ENCODE data around the gene RNF213.

Gene RNF213

DNA sequence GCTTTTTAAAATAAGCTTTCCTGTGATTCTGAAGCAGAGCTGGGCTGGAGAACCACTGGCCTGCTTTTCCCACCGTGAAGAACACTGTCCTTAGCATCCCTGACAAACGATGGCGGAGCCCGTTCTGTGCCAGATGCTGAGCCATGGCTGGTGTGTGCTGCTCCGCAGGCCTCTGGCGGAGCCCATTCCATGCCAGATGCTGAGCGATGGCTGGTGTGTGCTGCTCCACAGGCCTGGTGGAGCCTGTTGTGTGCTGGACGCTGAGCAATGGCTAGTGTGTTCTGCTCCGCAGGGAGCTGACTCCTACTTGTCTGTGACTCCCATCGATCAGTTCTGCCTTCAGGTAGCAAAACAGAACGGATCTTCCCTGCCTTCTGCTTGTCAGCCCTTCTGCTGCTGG lies 158.6 kb downstream of the RNF213 start:
- DNase-seq (ENCODE audit: low read depth), result no peak

DNA sequence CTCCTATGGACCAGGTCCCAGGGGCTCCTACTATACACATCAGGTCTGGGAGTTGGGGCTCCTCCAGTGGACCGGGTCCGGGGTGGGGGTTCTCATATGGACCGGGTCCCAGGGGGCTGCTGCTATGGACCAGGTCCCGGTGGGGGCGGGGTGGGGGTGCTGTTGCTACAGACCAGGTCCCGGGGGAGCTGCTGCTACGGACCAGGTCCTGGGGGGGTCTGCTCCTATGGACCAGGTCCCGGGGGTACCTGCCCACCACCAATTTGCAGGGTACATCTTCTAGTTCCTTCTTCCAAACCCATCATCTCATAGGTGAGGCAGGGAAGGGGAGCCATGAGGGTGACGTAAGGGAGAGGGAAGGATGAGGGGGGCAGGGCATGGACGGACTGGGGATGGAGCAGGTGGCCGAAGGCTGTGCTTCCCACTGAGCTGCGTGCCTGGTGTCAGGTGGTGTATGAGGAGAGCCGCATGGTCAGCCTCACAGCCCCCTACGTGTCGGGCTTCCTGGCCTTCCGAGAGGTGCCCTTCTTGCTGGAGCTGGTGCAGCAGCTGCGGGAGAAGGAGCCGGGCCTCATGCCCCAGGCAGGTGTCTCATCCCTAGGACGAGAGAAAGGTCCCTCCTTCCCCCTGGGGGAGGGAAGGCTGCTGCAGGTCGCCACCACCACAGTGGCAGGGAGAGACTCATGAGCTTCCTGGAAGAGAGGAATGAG lies 160.9 kb downstream of the RNF213 start:
- DNase-seq (ENCODE audit: low read depth), result no peak

DNA sequence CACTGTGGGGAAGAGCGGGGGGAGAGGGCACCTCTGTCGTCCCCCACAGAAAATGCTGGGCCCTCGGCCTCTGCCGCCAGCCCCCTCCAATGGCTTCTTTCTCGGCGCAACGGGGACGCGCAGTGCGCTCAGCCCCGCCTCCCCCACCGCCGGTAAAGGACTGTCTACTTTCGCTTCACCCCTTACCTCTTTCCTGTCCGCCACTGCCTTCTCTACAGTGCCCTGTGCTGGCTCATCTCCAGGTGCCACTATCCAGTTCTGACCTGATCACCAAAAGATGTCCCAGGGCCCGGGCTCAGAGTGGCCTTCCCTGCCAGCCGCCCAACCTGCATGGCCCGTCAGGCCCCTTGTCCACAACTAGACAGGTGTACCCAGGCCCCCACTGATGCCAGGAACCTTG lies 161.6 kb downstream of the RNF213 start:
- DNase-seq (ENCODE audit: low read depth), result no peak

GRCh38 chr17:80422981-80423380 lies 162.3 kb downstream of the RNF213 start:
- no peak for DNase-seq (ENCODE audit: low read depth)

- no peak for DNase-seq (ENCODE audit: low read depth)
Measured at GRCh38 chr17:80423536-80424225, 163.0 kb downstream of the RNF213 start.

GRCh38 chr17:80424261-80424660 lies 163.6 kb downstream of the RNF213 start:
- no peak for DNase-seq (ENCODE audit: low read depth)

GRCh38 chr17:80424878-80425765 lies 164.5 kb downstream of the RNF213 start:
- DNase-seq (ENCODE audit: low read depth), result no peak

- DNase-seq (ENCODE audit: low read depth), result no peak
Measured at GRCh38 chr17:80425835-80426426, 165.3 kb downstream of the RNF213 start.

DNA sequence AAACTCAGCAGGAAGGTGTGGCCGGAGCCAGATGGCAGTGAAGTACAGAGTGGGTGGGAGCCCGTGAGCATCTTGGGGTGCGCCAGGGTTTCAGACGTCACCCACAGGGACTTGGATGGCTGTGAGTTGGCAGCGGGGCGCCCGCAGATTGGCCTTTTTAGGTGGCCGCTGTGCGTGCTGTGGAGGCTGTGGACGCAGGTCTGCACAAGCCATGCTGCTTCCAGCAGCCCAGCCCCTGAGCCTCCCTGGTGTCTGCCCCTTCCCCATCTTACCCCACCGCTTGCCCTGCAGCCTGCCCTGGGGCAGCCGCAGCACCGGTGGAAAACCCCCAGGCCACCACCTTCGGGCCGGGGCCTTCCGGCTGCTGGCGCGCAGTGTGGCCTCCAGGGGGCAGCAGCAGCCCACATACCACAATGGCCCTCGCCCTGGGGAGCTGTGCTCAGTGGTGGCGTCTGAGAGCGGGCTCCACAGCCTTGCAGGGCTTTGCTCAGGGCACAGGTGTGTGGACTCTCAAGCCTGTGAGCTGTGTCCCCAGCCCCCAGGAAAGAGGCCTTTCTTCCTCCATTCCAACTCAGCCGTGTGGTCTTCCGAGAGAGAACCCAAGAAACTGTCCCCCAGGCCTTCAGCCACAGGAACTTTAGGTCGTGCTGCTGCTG lies 166.1 kb downstream of the RNF213 start:
- peak; percentile 80 for DNase-seq (ENCODE audit: low read depth)

GRCh38 chr17:80427366-80428282 lies 167.0 kb downstream of the RNF213 start:
- no peak for DNase-seq (ENCODE audit: low read depth)

DNA sequence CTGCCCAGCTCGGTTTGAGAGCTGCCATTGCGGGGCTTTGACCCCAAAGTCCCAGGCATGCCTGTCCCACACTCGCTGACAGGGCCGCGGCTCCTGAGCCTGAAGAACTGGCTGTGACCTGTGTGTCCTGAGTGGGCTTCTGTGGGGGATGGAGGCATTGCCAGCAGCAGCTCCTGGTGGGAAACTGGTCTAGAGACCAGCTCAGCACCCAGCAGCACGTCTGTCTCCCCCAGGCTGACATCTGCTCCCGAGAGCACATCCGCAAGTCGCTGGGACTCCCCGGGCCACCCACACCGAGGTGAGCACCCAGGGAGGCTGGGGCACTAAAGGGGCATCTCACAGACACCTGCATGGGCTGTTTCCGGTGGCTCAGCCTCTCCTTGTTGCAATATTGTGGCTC lies 167.7 kb downstream of the RNF213 start:
- no peak for DNase-seq (ENCODE audit: low read depth)

DNA sequence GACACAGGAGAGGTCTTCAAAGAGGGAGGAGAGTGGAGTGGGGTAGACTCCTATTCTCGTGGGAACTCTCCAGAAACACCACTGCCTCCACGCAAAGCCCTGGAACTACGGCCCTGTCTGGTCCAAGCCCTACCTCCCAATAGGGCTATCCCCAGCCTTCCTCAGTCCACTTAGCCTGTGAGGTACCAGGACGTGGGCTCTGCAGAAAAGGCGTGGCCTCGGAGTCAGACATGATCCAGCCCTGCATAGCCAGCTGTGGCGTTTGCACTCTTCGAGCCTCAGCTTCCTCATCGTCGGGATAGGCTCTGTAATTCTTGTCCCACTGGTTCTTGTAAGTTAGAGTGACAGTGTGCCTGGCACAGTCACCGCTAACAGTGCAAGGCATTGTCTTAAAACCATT lies 168.1 kb downstream of the RNF213 start:
- no peak for DNase-seq (ENCODE audit: low read depth)

GRCh38 chr17:80429356-80430275 lies 169.0 kb downstream of the RNF213 start:
- no peak for DNase-seq (ENCODE audit: low read depth)

- DNase-seq (ENCODE audit: low read depth), result no peak
Measured at GRCh38 chr17:80430446-80431245, 170.0 kb downstream of the RNF213 start.

DNA sequence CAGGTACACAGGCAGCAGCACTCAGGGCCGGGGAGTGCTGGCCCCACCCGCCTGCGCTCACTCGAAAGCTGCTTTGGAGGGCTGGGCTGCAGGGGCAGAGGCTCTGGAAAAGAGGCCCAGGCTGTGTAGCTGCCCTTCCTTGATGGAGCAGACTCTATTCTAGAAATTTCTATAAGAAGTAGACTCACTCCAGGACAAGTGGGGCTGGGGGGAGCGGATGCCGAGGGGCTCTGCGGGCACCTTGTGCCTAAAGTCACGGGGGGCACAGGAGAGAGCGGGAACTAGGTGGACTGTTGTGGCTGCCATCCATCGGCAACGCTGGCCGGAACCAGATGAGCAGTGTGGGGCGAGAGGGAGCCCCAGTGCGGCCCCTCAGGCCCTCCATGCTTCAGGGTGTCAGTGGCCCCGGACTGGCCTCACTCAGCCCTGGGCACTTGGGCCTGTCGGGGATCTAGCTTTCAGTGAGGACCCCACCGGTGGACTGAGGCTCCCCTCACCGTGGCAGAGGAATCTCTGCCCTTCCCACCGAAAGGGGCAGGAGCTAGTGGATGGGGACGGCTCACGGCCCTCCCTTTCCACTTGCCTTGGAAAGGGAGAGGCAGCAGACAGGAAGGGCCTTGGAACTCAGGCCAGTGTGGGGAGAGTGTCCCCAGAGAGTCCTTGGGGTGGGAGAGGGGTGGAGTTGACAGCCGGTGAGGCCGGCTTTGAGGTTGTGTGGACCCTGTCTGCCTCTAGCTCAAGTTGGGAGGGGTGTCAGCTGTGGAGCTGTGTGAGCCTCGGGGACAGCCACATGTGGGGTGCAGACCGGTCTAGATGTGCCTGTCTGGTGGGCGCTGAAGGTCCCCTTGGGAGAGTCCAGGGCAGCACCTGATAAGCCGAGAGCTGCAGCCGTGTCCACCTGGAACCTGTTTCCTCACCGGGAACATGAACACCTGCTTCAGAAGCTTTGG lies 170.9 kb downstream of the RNF213 start:
- no peak for DNase-seq (ENCODE audit: low read depth)

GRCh38 chr17:80432350-80432955 lies 171.8 kb downstream of the RNF213 start:
- DNase-seq (ENCODE audit: low read depth), result no peak

GRCh38 chr17:80432961-80433550 lies 172.4 kb downstream of the RNF213 start:
- DNase-seq (ENCODE audit: low read depth), result no peak

Measured in activated T-helper 1 cell treated with Interleukin-2 at 50 U/mL for 16 hours (primary cell).